Heart right ventricle (tissue), 16 donors: Measurements from ENCODE around the gene CDKAL1. TPM values are rescaled to one million over a fixed set of nuclear protein-coding genes. Genes with fewer than 3 reads are reported as not detected.

Source experiments
- ATAC-seq, 8 donors: fragments of 200-7000 bp; cut with Tn5 transposase; one replicate each; pipeline ENCODE4 v1.9.1; 2020; ENCODE audit warnings: mild to moderate bottlenecking in 8 of 8, moderate library complexity in 8 of 8, moderate number of reproducible peaks in 1 of 8
- DNase-seq, 2 donors: peaks; one replicate each; pipeline ENCODE4 v3.0.0-alpha.2; 2020
- H3K27ac ChIP-seq, 10 donors: fragments of 200-600 bp; sonication (generic) in 2 of 10; one replicate each; pipeline versions ENCODE4 v1.5.0 to v1.8.0; 2020 to 2022; ENCODE audit warnings: mild to moderate bottlenecking in 3 of 10
- H3K27me3 ChIP-seq, 7 donors: fragments of 200-600 bp; one replicate each; pipeline ENCODE4 v1.8.0; 2021 to 2022; ENCODE audit warnings: mild to moderate bottlenecking in 2 of 7
- H3K36me3 ChIP-seq, 9 donors: fragments of 200-600 bp; sonication (generic) in 1 of 9; one replicate each; pipeline versions ENCODE4 v1.5.0 to v1.8.0; 2020 to 2022; ENCODE audit warnings: mild to moderate bottlenecking in 2 of 9
- H3K4me1 ChIP-seq, 9 donors: fragments of 200-600 bp; sonication (generic) in 1 of 9; one replicate each; pipeline versions ENCODE4 v1.5.0 to v1.8.0; 2020 to 2022; ENCODE audit warnings: mild to moderate bottlenecking in 4 of 9
- H3K4me3 ChIP-seq, 10 donors: fragments of 200-600 bp; sonication (generic) in 2 of 10; one replicate each; pipeline versions ENCODE4 v1.5.0 to v1.8.0; 2020 to 2022; ENCODE audit warnings: mild to moderate bottlenecking in 7 of 10, moderate library complexity in 2 of 10
- H3K9me3 ChIP-seq, 11 donors: fragments of 200-600 bp in 10 of 11; sonication (generic) in 2 of 11; one replicate each; pipeline versions ENCODE4 v1.5.0 to v1.8.0; 2013 to 2022; ENCODE audit warnings: mild to moderate bottlenecking in 2 of 11, control low read depth in 1 of 11, moderate library complexity in 1 of 11
- CTCF ChIP-seq, 9 donors: fragments of 200-600 bp; sonication (generic) in 2 of 9; IDR thresholded peaks; one replicate each; pipeline versions ENCODE4 v1.5.0 to v1.8.0; 2021 to 2022; ENCODE audit warnings: antibody characterized with exemption in 9 of 9, mild to moderate bottlenecking in 5 of 9, moderate library complexity in 1 of 9
- WGBS, 2 donors: extraction: QIAGEN DNeasy Blood & Tissue Kit; methylation state at CpG; one replicate each; pipeline ENCODE4 v1.1.7; 2013; ENCODE audit warnings: inconsistent platforms in 1 of 2; 5-methylcytosine and 5-hydroxymethylcytosine counted together
- intact Hi-C, 10 donors: fragments of 100-400 bp; cut with DNase I; formaldehyde crosslinking; loops; one replicate each; pipeline versions ENCODE4 v1.11.1 to v1.14.2; 2022
- polyA plus RNA-seq, 2 donors: library from polyadenylated mRNA; stranded (reverse); fragments of 200-250 nt; gene quantifications; one replicate each; pipeline ENCODE4 v1.2.3, GENCODE V29; 2013
- total RNA-seq, 10 donors: library from RNA; stranded (reverse); fragmentation: NEBNext Ultra II Directional in 3 of 10; extraction: Animal tissue kit (Norgen Biotek cat#: 25700) in 3 of 10; gene quantifications; one replicate each; pipeline versions ENCODE4 v1.2.1 to v1.2.4, GENCODE V29; 2021 to 2023
- donor health status: Arrhythmogenic right ventricular cardiomyopathy.
- donor health status: ischemic (EF 13 %, LVEDD 7.1; RV severe dilation, severe dysfunction).
- donor health status: healthy with polysubstance abuse.
- donor health status: DM: no; HTN: yes; CAD: no.
- donor health status: DM: no; HTN: no; CAD: no.
- donor health status: ischemic (EF 25% LVEDD 6.9; RV normal size, moderate dysfunction).
- donor health status: ischemic (EF 25% LVEDD 5.7; RV mildly dilated, moderate dysfunction).
- donor health status: healthy.
- donor health status: DM: yes; HTN: yes; CAD: no.
- donor health status: Ischemic cardiomyopathy.
- donor health status: ischemic (EF 35%, LVEDD 5.7; RV mildly dilated, moderate dysfunction).
- donor health status: nonischemic (EF 11% LVEDD 7.7; RV severe dilation, severe dysfunction).
- donor health status: DM: yes; HTN: yes; CAD: no.
- donor health status: PGD.
- donor health status: ischemic (EF 29% LVEDD 5.4; RV normal size, mild dysfunction).
- donor health status: nonischemic (EF 23%, LVEDD 6.1; RV moderate dilation, normal function).

CDKAL1 gene
- total and polyA plus RNA-seq, 12 donors = 3.2 to 14.0 (median 10.6) TPM

DNA sequence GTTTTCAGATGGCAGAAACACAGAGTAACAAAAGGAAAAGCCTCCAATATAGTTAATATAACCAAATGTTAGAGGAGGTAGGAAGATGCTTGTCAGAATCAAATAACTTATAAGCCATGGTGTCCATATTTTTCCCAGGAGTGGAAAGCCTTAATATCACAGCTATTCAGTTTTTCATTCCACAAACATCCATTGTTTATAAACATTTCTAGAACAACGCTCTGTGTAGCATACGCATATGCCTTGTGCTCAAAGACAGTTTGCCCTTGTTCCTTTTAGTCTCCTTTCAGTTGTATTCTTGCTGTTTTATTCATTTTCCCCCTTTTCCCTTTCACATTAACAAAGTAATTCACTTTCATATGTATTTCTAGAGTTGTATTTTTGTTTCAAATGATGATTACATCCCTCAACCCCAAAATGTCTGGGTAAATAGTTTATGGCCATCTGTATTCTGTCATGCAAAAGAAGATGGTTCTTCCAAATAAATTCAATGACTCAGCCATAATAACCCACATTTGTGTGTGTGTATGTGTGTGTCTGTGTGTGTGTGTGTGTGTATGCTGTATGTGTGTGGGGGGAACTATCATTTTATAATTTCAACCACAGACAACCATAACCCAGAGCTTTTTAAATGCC lies 603.6 kb downstream of the CDKAL1 start:
- TF ChIP-seq CTCF (IDR thresholded peaks at IDR 0.05) = no peak

DNA sequence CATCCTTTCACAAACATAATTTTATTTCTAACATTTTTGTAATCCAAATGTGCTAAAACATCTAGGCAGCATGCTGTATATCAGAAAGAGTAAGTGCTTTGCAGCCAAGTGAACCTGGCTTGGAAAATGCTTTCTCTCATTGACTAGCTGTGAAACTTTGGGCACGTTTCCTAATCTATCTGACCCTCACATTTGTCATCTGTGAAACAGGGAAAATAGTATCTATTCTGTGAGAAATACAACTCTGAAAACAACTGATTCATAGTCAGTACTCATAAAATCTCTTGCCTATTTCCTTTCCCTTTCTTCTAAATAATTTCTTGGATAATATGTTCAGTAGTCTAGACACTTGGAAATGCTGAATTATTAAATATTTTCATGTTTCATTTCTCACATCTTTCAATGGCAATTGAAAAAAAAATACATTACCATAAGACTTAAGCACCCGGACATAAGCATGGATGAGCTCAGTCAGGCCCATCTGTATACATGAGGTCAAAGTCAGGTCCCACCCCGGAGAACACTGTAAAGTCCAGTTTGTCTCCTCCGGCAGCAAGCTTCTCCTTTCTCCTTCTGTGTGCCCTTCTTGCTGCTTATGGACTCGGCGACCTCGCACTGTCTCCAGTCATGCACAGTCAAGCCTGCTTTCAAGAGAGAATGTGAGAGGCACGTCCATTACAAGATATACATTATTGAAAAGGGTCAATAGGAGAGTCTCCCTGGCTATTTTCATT lies 604.2 kb downstream of the CDKAL1 start:
- no peak for ATAC-seq

More for the DNA sequence above, 603.6 kb downstream of the CDKAL1 start:
- intact Hi-C loops = no loop called here
- H3K36me3 ChIP-seq = no peaks in the 10 kb centered on the region
- WGBS, 2 donors = 97 to 98% methylated on average over 2 of the region's 2 CpGs
- no peaks in the 10 kb centered on the region for H3K27me3 ChIP-seq
- peaks cover 0 to 19% (median 0%) of the 10 kb centered on the region in 9 donors for H3K4me1 ChIP-seq
- ATAC-seq (no peak), DNase-seq (no peak)
- H3K9me3 ChIP-seq = no peaks in the 10 kb centered on the region
- H3K27ac ChIP-seq = no peak overlapping the region
- H3K4me3 ChIP-seq = no peak overlapping the region

GRCh38 chr6:21140966-21141365 lies 606.7 kb downstream of the CDKAL1 start:
- no peaks in the 10 kb centered on the region for H3K36me3 ChIP-seq
- no peak for DNase-seq
- intact Hi-C loops = no loop called here
- WGBS, 2 donors = 84 to 88% methylated on average over 6 of the region's 6 CpGs
- H3K4me3 ChIP-seq = no peak overlapping the region
- H3K27ac ChIP-seq = no peak overlapping the region
- no peaks in the 10 kb centered on the region for H3K4me1 ChIP-seq
- no peak for TF ChIP-seq CTCF (IDR thresholded peaks at IDR 0.05)
- H3K9me3 ChIP-seq = no peaks in the 10 kb centered on the region
- ATAC-seq = no peak
- no peaks in the 10 kb centered on the region for H3K27me3 ChIP-seq

More for the DNA sequence above, 604.2 kb downstream of the CDKAL1 start:
- peaks cover 0 to 12% (median 0%) of the 10 kb centered on the region in 9 donors for H3K4me1 ChIP-seq
- H3K27ac ChIP-seq = no peak overlapping the region
- 73 to 80% methylated on average over 8 of the region's 8 CpGs for WGBS, 2 donors
- intact Hi-C loops = no loop called here
- H3K9me3 ChIP-seq = no peaks in the 10 kb centered on the region
- H3K27me3 ChIP-seq = no peaks in the 10 kb centered on the region
- no peak overlapping the region for H3K4me3 ChIP-seq
- H3K36me3 ChIP-seq = no peaks in the 10 kb centered on the region
- TF ChIP-seq CTCF (IDR thresholded peaks at IDR 0.05) = no peak
- no peak for DNase-seq

DNA sequence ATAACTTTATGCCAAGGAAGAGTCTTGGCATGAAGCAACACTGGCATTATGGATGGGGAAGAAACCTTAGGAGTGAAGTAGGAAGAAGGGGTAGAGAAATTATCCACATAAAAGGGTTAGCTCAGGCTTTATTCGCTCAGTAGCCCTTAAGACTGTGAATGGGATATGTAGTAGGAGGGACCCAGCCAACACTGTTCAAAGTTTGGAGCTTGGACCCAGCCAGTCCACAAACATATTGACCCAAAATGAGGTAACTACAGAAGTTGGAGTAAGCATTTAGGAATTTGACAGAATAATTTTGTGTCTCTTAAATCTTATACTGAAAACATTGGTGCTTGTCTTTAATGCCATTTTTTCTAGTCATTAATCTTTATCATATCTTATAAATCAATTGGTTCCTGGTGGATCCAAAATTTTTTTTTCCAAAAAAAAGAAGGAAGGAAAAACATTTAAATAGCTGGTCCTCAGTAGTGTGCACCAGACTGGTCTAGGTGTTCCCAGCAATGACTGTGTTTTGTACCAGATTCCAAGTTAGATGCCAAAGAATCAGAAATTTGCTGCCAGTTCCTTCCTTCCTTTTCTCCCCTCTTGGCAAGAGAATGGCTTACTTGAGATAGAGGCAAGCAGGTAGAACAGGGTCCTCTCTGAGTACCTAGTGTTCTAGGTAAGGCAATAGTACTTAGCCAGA lies 607.5 kb downstream of the CDKAL1 start:
- Histone ChIP-seq H3K27ac (no peak overlapping the region), H3K4me1 (no peaks in the 10 kb centered on the region), H3K36me3 (no peaks in the 10 kb centered on the region), H3K4me3 (no peak overlapping the region), H3K9me3 (no peaks in the 10 kb centered on the region), H3K27me3 (no peaks in the 10 kb centered on the region)
- 98 to 100% methylated on average over 1 of the region's 1 CpG for WGBS, 2 donors
- intact Hi-C loops = no loop called here
- DNase-seq (no peak), ATAC-seq (no peak)
- no peak for TF ChIP-seq CTCF (IDR thresholded peaks at IDR 0.05)
